HEK293 (cell line): ENCODE results near the gene PRDM10.
"Not testable (repeated sequence)": the region's sequence is repeated elsewhere in the genome, so short reads cannot be mapped to it uniquely, and the experiment has no call there.

Source experiments
- CTCF ChIA-PET: fragments of 350-600 bp; formaldehyde crosslinking; extraction: SDS; loops from one replicate; lab custom pipeline; 2021; ENCODE audit warnings: antibody characterized with exemption; lab: Yijun Ruan, JAX
- POLR2A ChIA-PET: fragments of 300-600 bp; formaldehyde crosslinking; extraction: SDS; loops from one replicate; lab custom pipeline; 2020; ENCODE audit warnings: antibody characterized with exemption, inconsistent platforms; lab: Yijun Ruan, JAX
- H3K27ac ChIP-seq: fragments of 200-500 bp; sonication (Bioruptor generic); 2 replicates; pipeline ENCODE4 v1.5.1; 2014; ENCODE audit warnings: low read depth, low read length, control low read depth, inconsistent platforms; ENCODE audit errors: extremely low read depth
- H3K36me3 ChIP-seq, 2 experiments: fragments of 200-500 bp in 1 of 2; sonication (Bioruptor generic) in 1 of 2; 1 replicate in 1 of 2; 2 replicates in 1 of 2; pipeline ENCODE4 v1.5.1; 2014 to 2017; ENCODE audit warnings: inconsistent platforms in 2 of 2, low read length in 2 of 2; ENCODE audit not compliant: control insufficient read depth in 2 of 2, insufficient read depth in 1 of 2
- H3K4me1 ChIP-seq: fragments of 200-500 bp; sonication (Bioruptor generic); 2 replicates; pipeline ENCODE4 v1.5.1; 2014; ENCODE audit warnings: mild to moderate bottlenecking, low read length, inconsistent platforms; ENCODE audit not compliant: control insufficient read depth, insufficient read depth
- H3K4me3 ChIP-seq: 2 replicates; pipeline ENCODE4 v1.5.1; 2011; ENCODE audit warnings: low read depth, mild to moderate bottlenecking, control low read depth, low read length, moderate library complexity
- H3K9me3 ChIP-seq: fragments of 200-500 bp; sonication (Bioruptor generic); 2 replicates; pipeline ENCODE4 v1.5.1; 2014; ENCODE audit warnings: low read depth, low read length, inconsistent platforms; ENCODE audit not compliant: control insufficient read depth, insufficient read depth
- SCRT2 ChIP-seq: fragments of 450-650 bp; formaldehyde crosslinking; IDR thresholded peaks from 2 replicates; pipeline ENCODE4 v1.5.1; 2016; ENCODE audit warnings: missing biosample characterization, missing genetic modification characterization
- ZBTB20 ChIP-seq: fragments of 450-650 bp; formaldehyde crosslinking; IDR thresholded peaks from 2 replicates; pipeline ENCODE4 v1.5.1; 2016; ENCODE audit warnings: missing biosample characterization, missing genetic modification characterization
- ZBTB7A ChIP-seq: fragments of 450-650 bp; formaldehyde crosslinking; IDR thresholded peaks from 2 replicates; pipeline ENCODE4 v1.5.1; 2016; ENCODE audit warnings: low read depth, missing biosample characterization, missing genetic modification characterization
- ZFHX2 ChIP-seq: fragments of 450-650 bp; formaldehyde crosslinking; conservative IDR thresholded peaks from 2 replicates; pipeline ENCODE4 v1.5.1; 2016; ENCODE audit warnings: missing biosample characterization, missing genetic modification characterization
- ZFP37 ChIP-seq: fragments of 450-650 bp; formaldehyde crosslinking; IDR thresholded peaks from 2 replicates; pipeline ENCODE4 v1.5.1; 2016; ENCODE audit warnings: missing biosample characterization, missing genetic modification characterization
- ZNF112 ChIP-seq: fragments of 450-650 bp; formaldehyde crosslinking; IDR thresholded peaks from 2 replicates; pipeline ENCODE4 v1.5.0; 2017; ENCODE audit warnings: missing biosample characterization, missing genetic modification characterization
- ZNF121 ChIP-seq: fragments of 450-650 bp; formaldehyde crosslinking; IDR thresholded peaks from 2 replicates; pipeline ENCODE4 v1.5.1; 2016; ENCODE audit warnings: missing biosample characterization, missing genetic modification characterization
- ZNF140 ChIP-seq: fragments of 450-650 bp; formaldehyde crosslinking; IDR thresholded peaks from 2 replicates; pipeline ENCODE4 v1.5.1; 2016; ENCODE audit warnings: missing biosample characterization, missing genetic modification characterization
- ZNF2 ChIP-seq: fragments of 450-650 bp; formaldehyde crosslinking; IDR thresholded peaks from 2 replicates; pipeline ENCODE4 v1.5.1; 2016; ENCODE audit warnings: missing biosample characterization, missing genetic modification characterization
- ZNF501 ChIP-seq: fragments of 450-650 bp; formaldehyde crosslinking; IDR thresholded peaks from 2 replicates; pipeline ENCODE4 v1.5.1; 2016; ENCODE audit warnings: missing biosample characterization, missing genetic modification characterization
- ZNF510 ChIP-seq: fragments of 450-650 bp; formaldehyde crosslinking; IDR thresholded peaks from 2 replicates; pipeline ENCODE4 v1.5.1; 2018; ENCODE audit warnings: mild to moderate bottlenecking, missing genetic modification characterization, missing biosample characterization; ENCODE audit not compliant: insufficient replicate concordance
- ZNF521 ChIP-seq: fragments of 450-650 bp; formaldehyde crosslinking; IDR thresholded peaks from 2 replicates; pipeline ENCODE4 v1.5.1; 2017; ENCODE audit warnings: missing biosample characterization, mild to moderate bottlenecking, missing genetic modification characterization
- ZNF529 ChIP-seq: fragments of 450-650 bp; formaldehyde crosslinking; IDR thresholded peaks from 2 replicates; pipeline ENCODE4 v1.5.1; 2017; ENCODE audit warnings: missing genetic modification characterization, missing biosample characterization; ENCODE audit not compliant: insufficient replicate concordance
- ZNF530 ChIP-seq: fragments of 450-650 bp; formaldehyde crosslinking; IDR thresholded peaks from 2 replicates; pipeline ENCODE4 v1.5.1; 2016; ENCODE audit warnings: low read depth, missing biosample characterization, missing genetic modification characterization
- ZNF658 ChIP-seq: fragments of 450-650 bp; formaldehyde crosslinking; IDR thresholded peaks from 2 replicates; pipeline ENCODE4; 2016; ENCODE audit warnings: missing biosample characterization, missing genetic modification characterization
- ZNF660 ChIP-seq: fragments of 450-650 bp; IDR thresholded peaks from 2 replicates; pipeline ENCODE4 v1.5.1; 2018; ENCODE audit warnings: missing biosample characterization, mild to moderate bottlenecking, missing genetic modification characterization
- ZNF677 ChIP-seq: fragments of 450-650 bp; IDR thresholded peaks from 2 replicates; pipeline ENCODE4 v1.5.0; 2018; ENCODE audit warnings: missing biosample characterization, mild to moderate bottlenecking, missing genetic modification characterization, moderate library complexity
- ZNF704 ChIP-seq: fragments of 450-650 bp; formaldehyde crosslinking; IDR thresholded peaks from 2 replicates; pipeline ENCODE4 v1.5.1; 2016; ENCODE audit warnings: missing biosample characterization, missing genetic modification characterization
- ZNF747 ChIP-seq: fragments of 450-650 bp; formaldehyde crosslinking; IDR thresholded peaks from 2 replicates; pipeline ENCODE4 v1.5.1; 2016; ENCODE audit warnings: missing biosample characterization, missing genetic modification characterization
- ZNF776 ChIP-seq: fragments of 450-650 bp; formaldehyde crosslinking; IDR thresholded peaks from 2 replicates; pipeline ENCODE4 v1.5.0; 2017; ENCODE audit warnings: missing biosample characterization, missing genetic modification characterization, borderline replicate concordance
- TF ChIP-seq, protein P1 (sequence below): fragments of 450-650 bp; formaldehyde crosslinking; IDR thresholded peaks from 2 replicates; pipeline ENCODE4 v1.5.1; 2016; ENCODE audit warnings: missing biosample characterization, missing genetic modification characterization, borderline replicate concordance

The PRDM10 gene

GRCh38 chr11:130022799-130023198 is 20.2 kb upstream of the PRDM10 start (continued):
- TF ChIP-seq, protein P1, sequence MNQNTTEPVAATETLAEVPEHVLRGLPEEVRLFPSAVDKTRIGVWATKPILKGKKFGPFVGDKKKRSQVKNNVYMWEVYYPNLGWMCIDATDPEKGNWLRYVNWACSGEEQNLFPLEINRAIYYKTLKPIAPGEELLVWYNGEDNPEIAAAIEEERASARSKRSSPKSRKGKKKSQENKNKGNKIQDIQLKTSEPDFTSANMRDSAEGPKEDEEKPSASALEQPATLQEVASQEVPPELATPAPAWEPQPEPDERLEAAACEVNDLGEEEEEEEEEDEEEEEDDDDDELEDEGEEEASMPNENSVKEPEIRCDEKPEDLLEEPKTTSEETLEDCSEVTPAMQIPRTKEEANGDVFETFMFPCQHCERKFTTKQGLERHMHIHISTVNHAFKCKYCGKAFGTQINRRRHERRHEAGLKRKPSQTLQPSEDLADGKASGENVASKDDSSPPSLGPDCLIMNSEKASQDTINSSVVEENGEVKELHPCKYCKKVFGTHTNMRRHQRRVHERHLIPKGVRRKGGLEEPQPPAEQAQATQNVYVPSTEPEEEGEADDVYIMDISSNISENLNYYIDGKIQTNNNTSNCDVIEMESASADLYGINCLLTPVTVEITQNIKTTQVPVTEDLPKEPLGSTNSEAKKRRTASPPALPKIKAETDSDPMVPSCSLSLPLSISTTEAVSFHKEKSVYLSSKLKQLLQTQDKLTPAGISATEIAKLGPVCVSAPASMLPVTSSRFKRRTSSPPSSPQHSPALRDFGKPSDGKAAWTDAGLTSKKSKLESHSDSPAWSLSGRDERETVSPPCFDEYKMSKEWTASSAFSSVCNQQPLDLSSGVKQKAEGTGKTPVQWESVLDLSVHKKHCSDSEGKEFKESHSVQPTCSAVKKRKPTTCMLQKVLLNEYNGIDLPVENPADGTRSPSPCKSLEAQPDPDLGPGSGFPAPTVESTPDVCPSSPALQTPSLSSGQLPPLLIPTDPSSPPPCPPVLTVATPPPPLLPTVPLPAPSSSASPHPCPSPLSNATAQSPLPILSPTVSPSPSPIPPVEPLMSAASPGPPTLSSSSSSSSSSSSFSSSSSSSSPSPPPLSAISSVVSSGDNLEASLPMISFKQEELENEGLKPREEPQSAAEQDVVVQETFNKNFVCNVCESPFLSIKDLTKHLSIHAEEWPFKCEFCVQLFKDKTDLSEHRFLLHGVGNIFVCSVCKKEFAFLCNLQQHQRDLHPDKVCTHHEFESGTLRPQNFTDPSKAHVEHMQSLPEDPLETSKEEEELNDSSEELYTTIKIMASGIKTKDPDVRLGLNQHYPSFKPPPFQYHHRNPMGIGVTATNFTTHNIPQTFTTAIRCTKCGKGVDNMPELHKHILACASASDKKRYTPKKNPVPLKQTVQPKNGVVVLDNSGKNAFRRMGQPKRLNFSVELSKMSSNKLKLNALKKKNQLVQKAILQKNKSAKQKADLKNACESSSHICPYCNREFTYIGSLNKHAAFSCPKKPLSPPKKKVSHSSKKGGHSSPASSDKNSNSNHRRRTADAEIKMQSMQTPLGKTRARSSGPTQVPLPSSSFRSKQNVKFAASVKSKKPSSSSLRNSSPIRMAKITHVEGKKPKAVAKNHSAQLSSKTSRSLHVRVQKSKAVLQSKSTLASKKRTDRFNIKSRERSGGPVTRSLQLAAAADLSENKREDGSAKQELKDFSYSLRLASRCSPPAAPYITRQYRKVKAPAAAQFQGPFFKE (tag by site-specific recombination) = no peak
- TF ChIP-seq ZNF2 (tag by site-specific recombination) (no peak), SCRT2 (tag by site-specific recombination) (no peak), ZNF121 (tag by site-specific recombination) (no peak), ZNF677 (tag by site-specific recombination) (no peak), ZFP37 (tag by site-specific recombination) (no peak), ZNF658 (tag by site-specific recombination) (no peak), ZNF660 (tag by site-specific recombination) (no peak)
- TF ChIP-seq, all 188 proteins: peak for 0

DNA sequence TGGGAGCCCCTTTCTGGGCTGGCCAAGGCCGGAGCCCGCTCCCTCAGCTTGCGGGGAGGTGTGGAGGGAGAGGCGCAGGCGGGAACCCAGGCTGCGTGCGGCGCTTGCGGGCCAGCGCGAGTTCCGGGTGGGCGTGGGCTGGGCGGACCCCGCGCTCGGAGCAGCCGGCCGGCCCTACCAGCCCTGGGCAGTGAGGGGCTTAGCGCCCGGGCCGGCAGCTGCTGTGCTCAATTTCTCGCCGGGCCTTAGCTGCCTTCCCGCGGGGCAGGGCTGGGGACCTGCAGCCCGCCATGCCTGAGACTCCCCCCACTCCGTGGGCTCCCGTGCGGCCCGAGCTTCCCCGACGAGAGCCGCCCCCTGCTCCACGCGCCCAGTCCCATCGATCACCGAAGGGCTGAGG is 19.0 kb upstream of the PRDM10 start:
- H3K36me3 ChIP-seq, H3K9me3 ChIP-seq, H3K27ac ChIP-seq, CTCF ChIA-PET, POLR2A ChIA-PET, H3K4me3 ChIP-seq, H3K4me1 ChIP-seq: not testable (repeated sequence)

DNA sequence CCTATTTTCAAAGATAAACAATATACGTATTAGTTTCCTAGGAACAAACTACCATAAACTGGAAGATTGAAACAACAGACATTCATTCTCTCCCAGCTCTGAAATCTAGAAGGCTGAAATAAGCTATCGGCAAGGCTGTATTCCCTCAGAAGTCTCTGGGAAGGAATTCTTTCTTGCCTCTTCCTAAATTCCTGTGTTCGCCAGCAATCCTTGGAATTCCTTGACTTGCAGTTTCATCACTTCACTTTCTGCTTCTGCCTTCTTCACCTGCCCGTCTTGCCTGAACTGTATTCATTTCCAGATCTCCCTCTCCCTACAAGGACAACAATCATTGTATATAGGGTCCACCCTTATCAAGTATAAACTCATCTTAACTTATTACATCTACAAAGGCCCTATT is 17.7 kb upstream of the PRDM10 start:
- Histone ChIP-seq H3K36me3 (no peaks in the 10 kb centered on the region), H3K4me1 (no peaks in the 10 kb centered on the region), H3K9me3 (no peaks in the 10 kb centered on the region), H3K27ac (no peak overlapping the region), H3K4me3 (no peak overlapping the region)
- CTCF ChIA-PET = no interaction called here
- POLR2A ChIA-PET = no interaction called here
- no peak for TF ChIP-seq ZNF747
- no peak for TF ChIP-seq ZNF510 (tag by site-specific recombination)
- no peak for TF ChIP-seq ZNF529 (tag by site-specific recombination)
- TF ChIP-seq ZNF704 = no peak
- no peak for TF ChIP-seq ZBTB7A (tag by site-specific recombination)
- no peak for TF ChIP-seq ZNF112
- TF ChIP-seq SCRT2 (tag by site-specific recombination) = no peak
- no peak for TF ChIP-seq ZNF501 (tag by site-specific recombination)
- no peak for TF ChIP-seq ZFP37 (tag by site-specific recombination)
- no peak for TF ChIP-seq ZNF776 (tag by site-specific recombination)
- TF ChIP-seq ZNF521 = no peak
- no peak for TF ChIP-seq ZNF530 (tag by site-specific recombination)
- no peak for TF ChIP-seq ZNF140
- no peak for TF ChIP-seq ZBTB20 (tag by site-specific recombination)
- TF ChIP-seq ZFHX2 (tag by site-specific recombination) = no peak
